GM21360 (cell line): Measurements from ENCODE around the gene EVPL.
"Not testable (repeated sequence)": the region's sequence is repeated elsewhere in the genome, so short reads cannot be mapped to it uniquely, and the experiment has no call there.

Experiments
- ATAC-seq: cut with Tn5 transposase; IDR thresholded peaks from one replicate; pipeline ENCODE4 v1.9.1; 2021; ENCODE audit warnings: mild to moderate bottlenecking, moderate library complexity; ENCODE audit not compliant: unreplicated experiment

The EVPL gene

GRCh38 chr17:75970626-75971025 is 56.5 kb downstream of the EVPL start:
- ATAC-seq, result no peak

- no peak for ATAC-seq
These were observed 57.0 kb downstream of the EVPL start for GRCh38 chr17:75970011-75970523.

- not testable (repeated sequence) for ATAC-seq
These were observed 58.1 kb downstream of the EVPL start for GRCh38 chr17:75969044-75969443.

GRCh38 chr17:75965468-75965867 is 61.6 kb downstream of the EVPL start:
- no peak for ATAC-seq

- ATAC-seq, result no peak
These were observed 67.1 kb downstream of the EVPL start for GRCh38 chr17:75959839-75960511.

GRCh38 chr17:75959051-75959838 is 67.9 kb downstream of the EVPL start:
- ATAC-seq, result no peak
